Erythroblast (primary cell): Measurements from ENCODE around the gene KCNN4.

Experiments
- GATA1 ChIP-seq: IDR thresholded peaks from 2 replicates; pipeline ENCODE4 v1.6.1; 2011; ENCODE audit warnings: low read depth, mild to moderate bottlenecking, control low read depth, low read length, moderate library complexity
- POLR2A ChIP-seq: IDR thresholded peaks from 2 replicates; pipeline ENCODE4 v1.6.1; 2011; ENCODE audit warnings: mild to moderate bottlenecking, low read length

DNA sequence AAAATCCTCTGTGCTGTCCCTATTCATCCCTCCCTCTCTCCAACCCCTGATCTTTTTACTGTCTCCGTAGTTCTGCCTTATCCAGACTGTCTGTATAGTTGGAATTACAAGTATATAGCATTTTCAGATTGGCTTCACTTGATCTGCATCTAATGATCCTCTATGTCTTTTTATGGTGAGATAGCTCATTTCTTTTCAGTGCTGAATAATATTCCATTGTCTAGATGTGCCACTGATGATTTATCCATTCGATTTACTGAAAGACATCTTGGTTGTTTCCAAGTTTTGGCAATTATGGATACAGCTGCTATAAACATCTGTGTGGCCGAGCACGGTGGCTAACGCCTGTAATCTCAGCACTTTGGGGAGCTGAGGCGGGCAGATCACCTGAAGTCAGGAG, 45.8 kb downstream of the KCNN4 start:
- TF ChIP-seq POLR2A (no peak), GATA1 (no peak)
